GM19395 (cell line): ENCODE measurements around the gene JCAD.

Experiments used
- ATAC-seq: cut with Tn5 transposase; IDR thresholded peaks from one replicate; pipeline ENCODE4 v1.9.1; 2021; ENCODE audit warnings: mild to moderate bottlenecking, moderate library complexity; ENCODE audit not compliant: unreplicated experiment

JCAD gene

GRCh38 chr10:30047924-30048531 lies 11.4 kb downstream of the JCAD start:
- no peak for ATAC-seq

GRCh38 chr10:30047430-30047829 lies 12.0 kb downstream of the JCAD start:
- no peak for ATAC-seq

GRCh38 chr10:30046476-30046875 lies 12.9 kb downstream of the JCAD start:
- ATAC-seq = no peak

- no peak for ATAC-seq
Observed at GRCh38 chr10:30045961-30046360, 13.4 kb downstream of the JCAD start.

- no peak for ATAC-seq
Observed at GRCh38 chr10:30043476-30044270, 15.7 kb downstream of the JCAD start.

- ATAC-seq = no peak
Observed at GRCh38 chr10:30042820-30043219, 16.6 kb downstream of the JCAD start.

GRCh38 chr10:30041196-30042105 lies 17.9 kb downstream of the JCAD start:
- ATAC-seq = no peak

- no peak for ATAC-seq
Observed at GRCh38 chr10:30040597-30040996, 18.8 kb downstream of the JCAD start.

- no peak for ATAC-seq
Observed at GRCh38 chr10:30039988-30040387, 19.4 kb downstream of the JCAD start.

- no peak for ATAC-seq
Observed at GRCh38 chr10:30039567-30039966, 19.8 kb downstream of the JCAD start.

- ATAC-seq = no peak
Observed at GRCh38 chr10:30038781-30039536, 20.4 kb downstream of the JCAD start.

- ATAC-seq = no peak
Observed at GRCh38 chr10:30037620-30038336, 21.6 kb downstream of the JCAD start.

GRCh38 chr10:30036811-30037210 lies 22.6 kb downstream of the JCAD start:
- ATAC-seq = no peak

GRCh38 chr10:30036341-30036740 lies 23.0 kb downstream of the JCAD start:
- no peak for ATAC-seq

GRCh38 chr10:30034433-30035137 lies 24.8 kb downstream of the JCAD start:
- no peak for ATAC-seq

GRCh38 chr10:30032125-30032524 lies 27.3 kb downstream of the JCAD start:
- ATAC-seq = no peak

GRCh38 chr10:30029872-30030256 lies 29.5 kb downstream of the JCAD start:
- ATAC-seq = no peak

GRCh38 chr10:30029164-30029871 lies 30.1 kb downstream of the JCAD start:
- ATAC-seq = no peak

GRCh38 chr10:30028738-30029030 lies 30.7 kb downstream of the JCAD start:
- ATAC-seq = no peak
